ENCODE results near the gene GRK5. TPM values are rescaled to one million over a fixed set of nuclear protein-coding genes. Genes with fewer than 3 reads are reported as not detected.

GRK5 gene
- total RNA-seq, 1 donor: 20.5 TPM

GRCh38 chr10:119388849-119389345, 181.5 kb downstream of the GRK5 start:
- no peak overlapping the region for H3K4me3 ChIP-seq (ENCODE audit: low read depth, low read length)
- no peak for DNase-seq (ENCODE audit: low read depth)
- no peak for TF ChIP-seq CTCF (IDR thresholded peaks at IDR 0.05; ENCODE audit: insufficient read depth, low read length)

- peak; percentile 75 for DNase-seq (ENCODE audit: low read depth)
- H3K4me3 ChIP-seq (ENCODE audit: low read depth, low read length): no peak overlapping the region
- TF ChIP-seq CTCF (IDR thresholded peaks at IDR 0.05; ENCODE audit: insufficient read depth, low read length): no peak
Observed at GRCh38 chr10:119391440-119392251, 184.3 kb downstream of the GRK5 start.

- no peak for DNase-seq (ENCODE audit: low read depth)
- no peak for TF ChIP-seq CTCF (IDR thresholded peaks at IDR 0.05; ENCODE audit: insufficient read depth, low read length)
- no peak overlapping the region for H3K4me3 ChIP-seq (ENCODE audit: low read depth, low read length)
Observed at GRCh38 chr10:119393019-119393418, 185.6 kb downstream of the GRK5 start.

GRCh38 chr10:119393421-119393820, 186.1 kb downstream of the GRK5 start:
- no peak for DNase-seq (ENCODE audit: low read depth)
- no peak for TF ChIP-seq CTCF (IDR thresholded peaks at IDR 0.05; ENCODE audit: insufficient read depth, low read length)
- H3K4me3 ChIP-seq (ENCODE audit: low read depth, low read length): no peak overlapping the region

GRCh38 chr10:119393845-119394244, 186.5 kb downstream of the GRK5 start:
- no peak overlapping the region for H3K4me3 ChIP-seq (ENCODE audit: low read depth, low read length)
- DNase-seq (ENCODE audit: low read depth): no peak
- TF ChIP-seq CTCF (IDR thresholded peaks at IDR 0.05; ENCODE audit: insufficient read depth, low read length): no peak

- no peak overlapping the region for H3K4me3 ChIP-seq (ENCODE audit: low read depth, low read length)
- DNase-seq (ENCODE audit: low read depth): no peak
- TF ChIP-seq CTCF (IDR thresholded peaks at IDR 0.05; ENCODE audit: insufficient read depth, low read length): no peak
Observed at GRCh38 chr10:119394657-119395279, 187.4 kb downstream of the GRK5 start.

All from fibroblast of the aortic adventitia (primary cell).